ENCODE results near the gene ERGIC1.
"Not testable (repeated sequence)": the region's sequence is repeated elsewhere in the genome, so short reads cannot be mapped to it uniquely, and the experiment has no call there.

Gene ERGIC1

DNA sequence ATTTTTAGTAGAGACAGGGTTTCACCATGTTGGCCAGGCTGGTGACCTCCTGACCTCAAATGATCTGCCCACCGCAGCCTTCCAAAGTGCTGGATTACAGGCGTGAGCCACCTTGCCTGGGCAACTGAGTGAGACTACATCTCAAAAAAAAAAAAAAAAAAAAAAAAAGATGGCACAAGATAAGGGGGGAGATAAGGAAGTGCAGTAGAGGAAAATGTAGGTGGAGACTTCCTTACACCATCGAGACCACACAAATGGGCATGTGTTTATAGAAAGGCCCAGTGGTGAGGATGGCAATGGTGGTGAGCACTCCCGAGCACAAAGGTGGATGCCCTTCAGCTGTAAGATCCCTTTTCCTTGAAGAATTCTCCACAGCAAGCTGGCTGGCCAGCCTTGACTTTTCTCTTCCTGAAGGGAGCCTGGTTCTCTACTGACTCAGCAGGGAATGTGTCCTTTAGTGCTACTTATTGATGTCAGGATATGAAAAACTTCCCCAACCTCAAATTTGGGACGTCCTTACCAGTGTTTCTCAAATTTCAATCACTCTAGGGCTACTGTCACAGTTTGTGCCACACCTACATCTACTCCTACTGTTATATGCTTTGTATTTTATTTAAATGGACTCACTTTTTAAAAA is 28.2 kb downstream of the ERGIC1 start:
- DNase-seq (ENCODE audit: low read depth in 2 of 3, low spot score in 2 of 3) = no peak

DNA sequence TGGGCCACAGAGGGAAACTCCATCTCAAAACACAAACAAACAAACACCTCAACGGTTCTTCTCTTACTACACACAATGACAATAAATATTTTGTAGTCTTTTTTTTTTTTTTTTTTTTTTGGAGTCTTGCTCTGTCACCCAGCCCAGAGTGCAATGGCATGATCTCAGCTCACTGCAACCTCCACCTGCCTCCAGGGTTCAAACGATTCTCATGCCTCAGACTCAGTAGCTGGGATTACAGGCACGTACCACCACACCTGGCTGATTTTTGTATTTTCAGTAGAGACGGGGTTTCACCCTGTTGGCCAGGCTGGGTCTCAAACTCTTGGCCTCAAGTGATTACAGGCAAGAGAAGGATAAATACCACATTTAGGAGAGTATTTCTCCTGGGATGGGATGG is 30.1 kb downstream of the ERGIC1 start:
- DNase-seq (ENCODE audit: low read depth in 2 of 3, low spot score in 2 of 3) = not testable (repeated sequence)

DNA sequence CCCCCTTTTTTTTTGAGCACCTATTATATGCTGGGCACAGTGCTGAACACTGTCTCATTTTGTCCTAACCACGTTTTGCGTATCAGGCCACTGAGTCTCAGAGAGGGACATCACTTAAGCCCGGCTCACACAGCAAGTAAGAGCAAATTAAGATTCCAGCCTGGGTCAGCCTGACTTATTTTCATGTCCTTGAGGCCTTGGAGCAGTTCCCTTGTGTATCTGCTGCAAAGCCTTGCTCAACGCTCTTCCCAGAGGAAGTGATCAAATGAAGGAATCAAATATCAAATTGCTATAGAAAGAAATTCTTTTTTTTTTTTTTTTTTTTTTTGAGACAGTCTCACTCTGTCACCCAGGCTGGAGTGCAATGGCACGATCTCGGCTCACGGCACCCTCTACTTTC is 30.7 kb downstream of the ERGIC1 start:
- DNase-seq (ENCODE audit: low read depth in 2 of 3, low spot score in 2 of 3) = no peak

- no peak for DNase-seq (ENCODE audit: low read depth in 2 of 3, low spot score in 2 of 3)
These were observed 32.3 kb downstream of the ERGIC1 start for GRCh38 chr5:172866378-172866777.

GRCh38 chr5:172866802-172867748 is 33.0 kb downstream of the ERGIC1 start:
- no peak for DNase-seq (ENCODE audit: low read depth in 2 of 3, low spot score in 2 of 3)

GRCh38 chr5:172867761-172868435 is 33.8 kb downstream of the ERGIC1 start:
- no peak for DNase-seq (ENCODE audit: low read depth in 2 of 3, low spot score in 2 of 3)

DNA sequence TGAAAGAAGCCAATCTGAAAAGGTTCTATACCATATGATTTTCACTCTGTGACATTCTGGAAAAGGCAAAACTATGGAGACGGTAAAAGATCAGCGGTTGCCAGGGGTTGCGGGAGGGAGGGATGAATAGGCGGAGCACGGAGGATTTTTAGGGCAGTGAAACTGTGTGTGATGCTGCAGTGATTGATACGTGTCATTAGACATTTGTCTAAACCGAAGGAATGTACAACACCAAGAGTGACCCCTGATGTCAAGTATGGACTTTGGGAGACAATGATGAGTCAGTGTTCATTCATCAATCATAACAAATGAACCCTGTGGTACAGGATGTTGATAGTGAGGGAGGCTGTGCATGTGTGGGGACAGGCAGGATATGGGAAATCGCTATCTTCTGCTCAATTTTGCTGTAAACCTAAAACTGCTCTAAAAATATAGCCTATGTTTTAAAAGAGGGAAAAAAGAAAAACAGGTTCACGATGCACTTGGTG is 34.4 kb downstream of the ERGIC1 start:
- no peak for DNase-seq (ENCODE audit: low read depth in 2 of 3, low spot score in 2 of 3)

GRCh38 chr5:172868924-172869591 is 35.0 kb downstream of the ERGIC1 start:
- DNase-seq (ENCODE audit: low read depth in 2 of 3, low spot score in 2 of 3) = no peak

GRCh38 chr5:172869691-172870090 is 35.6 kb downstream of the ERGIC1 start:
- DNase-seq (ENCODE audit: low read depth in 2 of 3, low spot score in 2 of 3) = no peak

DNA sequence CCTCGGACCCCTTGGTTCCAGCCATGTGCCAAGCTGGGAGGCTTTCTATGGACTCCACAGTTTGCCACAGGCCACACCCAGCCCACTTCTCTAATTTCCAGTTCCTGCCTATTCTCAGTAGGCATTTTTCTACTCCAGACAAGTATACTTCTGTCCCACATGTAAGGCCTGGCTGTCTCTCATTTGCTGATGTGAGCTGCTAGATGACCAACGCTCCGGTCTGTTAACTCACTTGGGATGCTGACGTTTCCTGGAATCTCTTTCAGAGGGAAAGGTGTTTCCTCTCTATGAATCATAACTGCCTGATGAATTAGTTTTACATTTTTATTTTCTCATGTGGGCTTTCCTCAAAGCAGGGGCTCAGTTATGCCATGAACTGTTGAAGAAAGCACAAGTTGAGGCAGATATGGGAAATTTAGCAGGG is 36.3 kb downstream of the ERGIC1 start:
- DNase-seq (ENCODE audit: low read depth in 2 of 3, low spot score in 2 of 3) = no peak

DNA sequence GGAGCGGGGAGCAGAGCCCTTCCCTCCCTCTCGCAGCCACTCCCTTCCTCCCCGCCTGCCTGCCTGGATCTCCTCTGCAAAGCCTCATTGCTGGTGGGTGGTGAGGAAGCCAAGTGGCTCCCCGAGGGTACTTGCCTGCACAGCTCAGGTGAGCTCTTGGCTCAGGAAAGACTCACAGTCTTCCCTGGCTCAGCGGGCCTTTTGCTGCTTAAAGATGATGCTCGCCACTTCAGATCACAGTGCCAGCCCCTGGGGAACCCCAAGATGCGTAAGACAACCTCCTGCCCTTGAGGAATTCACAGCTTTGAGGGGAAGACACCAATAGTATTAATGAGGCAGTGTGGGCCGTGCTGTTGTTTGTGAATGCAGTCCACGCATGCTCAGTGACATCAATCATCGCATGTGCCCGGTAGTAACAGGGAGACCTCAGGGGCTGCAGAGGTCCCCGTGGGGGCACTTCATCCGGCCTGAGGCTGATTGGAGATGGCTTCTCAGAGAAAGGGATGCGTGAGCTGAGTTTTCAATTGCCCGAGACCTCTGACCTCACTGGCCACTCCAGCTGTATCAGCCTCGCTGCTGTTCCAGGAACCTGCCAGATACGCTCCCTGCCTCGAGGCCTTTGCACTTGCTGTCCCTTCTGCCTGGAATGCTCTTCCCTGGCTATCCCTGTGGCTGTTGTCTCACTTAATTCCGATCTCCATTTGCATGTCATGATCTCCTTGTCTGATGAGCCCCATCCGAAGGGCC is 36.8 kb downstream of the ERGIC1 start:
- no peak for DNase-seq (ENCODE audit: low read depth in 2 of 3, low spot score in 2 of 3)

- DNase-seq (ENCODE audit: low read depth in 2 of 3, low spot score in 2 of 3) = no peak
These were observed 37.5 kb downstream of the ERGIC1 start for GRCh38 chr5:172871536-172871935.

DNA sequence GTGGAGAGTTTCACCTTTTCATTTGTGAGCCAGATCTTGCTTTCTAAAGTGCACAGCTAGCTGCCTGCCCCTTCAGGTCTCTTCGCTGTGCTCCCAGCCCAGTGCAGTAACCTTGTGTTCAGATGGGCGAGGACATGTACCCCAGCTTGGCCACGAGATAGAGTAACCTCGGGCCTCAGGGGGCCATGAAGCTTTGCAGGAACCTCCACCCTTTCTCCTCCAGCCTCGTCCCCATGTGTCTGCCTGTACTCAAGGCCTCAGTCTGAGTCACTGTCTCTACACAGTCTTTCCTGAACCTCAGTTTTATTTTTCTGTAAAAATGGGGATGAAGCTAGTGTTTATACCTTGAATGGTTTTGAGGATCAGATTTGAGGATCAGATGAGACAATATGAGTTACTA is 37.9 kb downstream of the ERGIC1 start:
- no peak for DNase-seq (ENCODE audit: low read depth in 2 of 3, low spot score in 2 of 3)

- DNase-seq (ENCODE audit: low read depth in 2 of 3, low spot score in 2 of 3) = no peak
These were observed 39.0 kb downstream of the ERGIC1 start for GRCh38 chr5:172872997-172873491.

DNA sequence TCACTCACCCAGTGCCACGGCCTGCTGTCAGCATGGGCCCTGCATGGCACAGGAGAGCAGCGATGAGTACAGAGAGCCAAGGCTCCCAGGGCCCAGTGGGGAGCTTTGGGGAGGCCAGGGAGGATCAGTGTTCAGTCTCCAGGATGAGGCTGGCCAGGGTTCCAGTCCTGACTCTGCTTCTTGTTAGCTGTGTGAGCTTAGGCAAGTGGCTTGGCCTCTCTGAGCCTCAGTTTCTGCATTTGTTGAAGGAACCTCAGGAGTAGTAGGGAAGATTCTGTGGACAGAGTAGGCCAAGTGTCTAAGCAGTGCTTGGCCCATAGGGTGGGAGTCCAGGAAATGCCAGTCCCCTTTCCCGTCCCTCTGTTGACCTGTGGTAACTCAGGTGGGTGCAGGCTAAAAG is 39.5 kb downstream of the ERGIC1 start:
- DNase-seq (ENCODE audit: low read depth in 2 of 3, low spot score in 2 of 3) = no peak

GRCh38 chr5:172874647-172875504 is 40.8 kb downstream of the ERGIC1 start:
- DNase-seq (ENCODE audit: low read depth in 2 of 3, low spot score in 2 of 3) = no peak

DNA sequence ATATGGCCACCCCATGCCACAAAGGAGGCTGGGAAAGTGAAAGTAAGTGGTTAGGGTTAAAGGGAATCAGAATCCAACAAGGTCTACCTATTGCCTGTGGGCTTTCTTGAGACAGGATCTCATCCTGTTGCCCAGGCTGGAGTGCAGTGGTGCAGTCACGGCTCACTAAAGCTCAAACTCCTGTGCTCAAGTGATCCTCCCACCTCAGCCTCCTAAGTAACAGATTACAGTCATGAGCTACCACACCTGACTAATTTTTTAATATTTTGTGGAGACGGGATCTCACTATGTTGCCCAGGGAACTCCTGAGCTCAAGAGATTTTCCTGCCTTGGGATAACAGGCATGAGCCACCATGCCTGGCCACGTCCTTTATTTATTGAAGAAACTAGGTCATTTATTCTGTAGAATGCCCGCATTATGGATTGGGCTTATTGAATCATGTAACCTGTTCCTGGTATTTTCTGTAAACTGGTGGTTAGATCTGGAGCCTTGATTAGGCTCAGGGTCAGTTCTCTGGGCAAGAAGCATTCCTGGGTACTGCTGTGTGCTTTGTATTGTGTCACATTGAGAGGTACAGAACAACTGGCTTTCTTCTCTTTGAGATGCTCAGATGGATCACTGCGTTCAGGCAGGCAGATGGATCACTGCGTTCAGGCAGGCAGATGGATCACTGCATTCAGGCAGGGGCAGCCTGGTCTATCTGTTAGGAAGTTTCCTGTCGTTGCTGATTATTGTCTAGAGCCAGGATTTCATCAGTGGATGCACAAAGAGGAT is 41.6 kb downstream of the ERGIC1 start:
- DNase-seq (ENCODE audit: low read depth in 2 of 3, low spot score in 2 of 3) = no peak

GRCh38 chr5:172876578-172876977 is 42.5 kb downstream of the ERGIC1 start:
- DNase-seq (ENCODE audit: low read depth in 2 of 3, low spot score in 2 of 3) = no peak

All from activated CD8-positive, alpha-beta memory T cell treated with anti-CD3 and anti-CD28 coated beads for 48 hours (primary cell).